Measurements from ENCODE around the gene CDKAL1. TPM values are rescaled to one million over a fixed set of nuclear protein-coding genes. Genes with fewer than 3 reads are reported as not detected.
"Not testable (repeated sequence)": the region's sequence is repeated elsewhere in the genome, so short reads cannot be mapped to it uniquely, and the experiment has no call there.

The CDKAL1 gene
- total RNA-seq, 4 donors from 2014 or later = 11.8 to 21.4 (median 13.8) TPM

DNA sequence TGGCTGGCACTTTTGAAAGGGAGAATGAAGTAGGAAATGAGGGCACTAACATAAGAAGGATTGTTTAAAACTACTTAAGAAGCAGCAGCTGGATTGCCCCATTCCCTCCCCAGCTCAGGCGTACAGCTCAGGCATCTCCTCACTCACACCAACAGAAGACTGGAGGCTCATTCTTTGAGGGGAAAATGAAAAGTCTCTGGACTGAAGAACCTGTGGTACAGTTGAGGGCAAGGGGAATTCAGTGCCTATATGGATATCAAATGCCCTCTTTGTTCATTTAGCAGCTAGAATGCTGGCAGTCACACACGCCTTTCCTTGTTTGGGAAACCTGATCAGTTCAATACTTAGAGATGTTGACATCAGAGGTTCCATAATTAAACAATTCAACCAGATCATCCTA lies 557.2 kb downstream of the CDKAL1 start:
- TF ChIP-seq, protein P1, sequence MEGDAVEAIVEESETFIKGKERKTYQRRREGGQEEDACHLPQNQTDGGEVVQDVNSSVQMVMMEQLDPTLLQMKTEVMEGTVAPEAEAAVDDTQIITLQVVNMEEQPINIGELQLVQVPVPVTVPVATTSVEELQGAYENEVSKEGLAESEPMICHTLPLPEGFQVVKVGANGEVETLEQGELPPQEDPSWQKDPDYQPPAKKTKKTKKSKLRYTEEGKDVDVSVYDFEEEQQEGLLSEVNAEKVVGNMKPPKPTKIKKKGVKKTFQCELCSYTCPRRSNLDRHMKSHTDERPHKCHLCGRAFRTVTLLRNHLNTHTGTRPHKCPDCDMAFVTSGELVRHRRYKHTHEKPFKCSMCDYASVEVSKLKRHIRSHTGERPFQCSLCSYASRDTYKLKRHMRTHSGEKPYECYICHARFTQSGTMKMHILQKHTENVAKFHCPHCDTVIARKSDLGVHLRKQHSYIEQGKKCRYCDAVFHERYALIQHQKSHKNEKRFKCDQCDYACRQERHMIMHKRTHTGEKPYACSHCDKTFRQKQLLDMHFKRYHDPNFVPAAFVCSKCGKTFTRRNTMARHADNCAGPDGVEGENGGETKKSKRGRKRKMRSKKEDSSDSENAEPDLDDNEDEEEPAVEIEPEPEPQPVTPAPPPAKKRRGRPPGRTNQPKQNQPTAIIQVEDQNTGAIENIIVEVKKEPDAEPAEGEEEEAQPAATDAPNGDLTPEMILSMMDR (IDR thresholded peaks at IDR 0.05) = no peak
- no peak for ATAC-seq (ENCODE audit: low FRiP score)

DNA sequence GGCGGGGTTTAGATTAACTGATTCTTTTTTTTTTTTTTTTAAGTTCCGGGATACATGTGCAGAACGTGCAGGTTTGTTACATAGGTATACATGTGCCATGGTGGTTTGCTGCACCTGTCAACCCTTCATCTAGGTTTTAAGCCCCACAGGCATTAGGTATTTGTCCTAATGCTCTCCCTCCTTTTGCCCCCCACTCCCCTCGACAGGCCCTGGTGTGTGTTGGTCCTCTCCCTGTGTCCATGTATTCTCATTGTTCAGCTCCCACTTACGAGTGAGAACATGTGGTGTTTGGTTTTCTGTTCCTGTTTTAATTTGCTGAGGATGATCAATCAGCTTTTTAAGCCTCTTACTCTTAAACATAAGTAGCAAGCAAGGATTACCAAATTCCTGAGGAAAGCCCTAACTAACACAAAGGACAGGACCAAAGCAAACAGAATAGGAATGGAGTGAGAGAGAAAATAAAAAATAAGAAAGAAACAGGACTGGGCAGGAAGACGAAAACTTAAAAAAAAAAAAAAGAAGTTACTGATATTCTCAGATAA lies 558.0 kb downstream of the CDKAL1 start:
- DNase-seq (ENCODE audit: low spot score); ATAC-seq (ENCODE audit: low FRiP score): not testable (repeated sequence)

More for the DNA sequence above, 557.2 kb downstream of the CDKAL1 start:
- DNase-seq (ENCODE audit: low spot score) = no peak

DNA sequence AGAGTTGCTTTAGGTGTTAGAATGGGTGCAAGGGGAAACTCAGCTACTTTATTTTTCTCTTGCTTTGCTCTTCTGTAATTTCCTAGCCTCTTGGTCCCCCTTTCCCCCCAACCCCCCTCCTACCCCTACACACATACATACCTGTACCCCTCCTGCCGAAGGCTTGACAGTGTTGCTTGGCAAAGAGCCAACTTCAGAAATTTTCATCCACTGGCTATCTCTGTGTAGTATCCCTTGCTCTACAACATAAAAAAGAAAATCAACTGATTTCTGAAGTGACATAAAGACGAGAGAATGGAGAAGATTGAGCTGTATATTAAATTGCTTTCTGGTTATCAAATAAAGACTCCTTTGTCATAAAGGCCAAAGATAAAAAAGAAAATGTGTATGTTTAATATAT lies 561.2 kb downstream of the CDKAL1 start:
- TF ChIP-seq, protein P1 (IDR thresholded peaks at IDR 0.05) = no peak
- ATAC-seq (ENCODE audit: low FRiP score) = no peak
- no peak for DNase-seq (ENCODE audit: low spot score)

GRCh38 chr6:21098134-21098533 lies 563.9 kb downstream of the CDKAL1 start:
- no peak for ATAC-seq (ENCODE audit: low FRiP score)
- no peak for DNase-seq (ENCODE audit: low spot score)
- TF ChIP-seq, protein P1 (IDR thresholded peaks at IDR 0.05) = no peak

GRCh38 chr6:21098744-21099143 lies 564.5 kb downstream of the CDKAL1 start:
- DNase-seq (ENCODE audit: low spot score) (no peak), ATAC-seq (ENCODE audit: low FRiP score) (no peak)
- TF ChIP-seq, protein P1 (IDR thresholded peaks at IDR 0.05) = no peak

- TF ChIP-seq, protein P1 (IDR thresholded peaks at IDR 0.05) = no peak
- ATAC-seq (ENCODE audit: low FRiP score) (no peak), DNase-seq (ENCODE audit: low spot score) (no peak)
Observed at GRCh38 chr6:21099338-21100314, 565.4 kb downstream of the CDKAL1 start.

DNA sequence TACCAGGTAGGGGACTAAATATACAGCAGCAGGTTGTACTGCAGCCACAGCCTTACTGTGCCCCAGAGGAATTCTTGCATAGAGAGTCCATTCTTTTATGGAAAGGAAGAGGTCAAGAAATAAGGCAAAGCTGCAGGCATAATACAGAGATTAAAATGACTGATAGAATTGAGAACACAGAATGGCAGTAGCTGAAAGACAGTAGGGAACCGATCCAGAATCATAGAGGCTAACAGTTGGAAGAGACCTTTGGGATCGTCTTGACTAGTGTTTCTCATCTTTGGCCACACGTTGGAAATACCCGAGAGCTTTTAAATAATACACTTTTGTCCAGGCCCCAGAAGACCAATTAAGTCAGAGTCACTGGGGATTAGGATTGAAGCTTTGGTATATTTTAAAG lies 566.7 kb downstream of the CDKAL1 start:
- DNase-seq (ENCODE audit: low spot score) (no peak), ATAC-seq (ENCODE audit: low FRiP score) (no peak)
- TF ChIP-seq, protein P1 (IDR thresholded peaks at IDR 0.05) = no peak

Data from omental fat pad (tissue), 4 donors.